Endothelial cell of umbilical vein (primary cell): ENCODE measurements around the gene DUSP16. TPM values are rescaled to one million over a fixed set of nuclear protein-coding genes. Genes with fewer than 3 reads are reported as not detected.

Source experiments
- BruUV-seq: library from RNA; stranded (reverse); fragments of 400-500 nt; replicated peaks from 2 replicates; lab custom pipeline; 2021; lab: Mats Ljungman, UMichigan
- CTCF ChIA-PET: fragments of 300-600, 350-600 bp; sonication (Branson Sonifier 250); formaldehyde crosslinking; loops from one replicate; lab custom pipeline; 2021; ENCODE audit warnings: antibody characterized with exemption, inconsistent platforms; lab: Charles Lee
- POLR2A ChIA-PET: fragments of 300-600, 350-600 bp; sonication (Branson Sonifier 250); formaldehyde crosslinking; loops from one replicate; lab custom pipeline; 2021; ENCODE audit warnings: antibody characterized with exemption, inconsistent platforms; lab: Charles Lee
- DNase-seq: peaks from one replicate; pipeline ENCODE4 v3.0.0-alpha.2; 2011; ENCODE audit warnings: low read depth, low spot score
- FAIRE-seq: peaks from 2 replicates; lab custom pipeline; 2011; peaks lifted over from hg19 to GRCh38; lab: Jason Lieb, UNC
- H2AFZ ChIP-seq: 2 replicates; pipeline ENCODE4 v1.6.0; 2012; ENCODE audit warnings: low read depth, low read length, control low read depth, inconsistent platforms
- H3K27ac ChIP-seq: 2 replicates; pipeline ENCODE4 v1.5.1; 2011; ENCODE audit warnings: low read depth, mild to moderate bottlenecking, control low read depth, low read length, moderate library complexity; ENCODE audit not compliant: insufficient read depth
- H3K27me3 ChIP-seq, 2 experiments: 2 replicates each; pipeline versions ENCODE4 v1.6.0 to v1.6.1; 2011; ENCODE audit warnings: low read length in 2 of 2, mixed read lengths in 1 of 2; ENCODE audit not compliant: control insufficient read depth in 2 of 2, insufficient read depth in 2 of 2
- H3K36me3 ChIP-seq, 2 experiments: 2 replicates in 1 of 2; 3 replicates in 1 of 2; pipeline ENCODE4 v1.5.1; 2011; ENCODE audit warnings: low read length in 2 of 2, mild to moderate bottlenecking in 1 of 2, moderate library complexity in 1 of 2; ENCODE audit not compliant: control insufficient read depth in 2 of 2, insufficient read depth in 2 of 2; ENCODE audit errors: extremely low read depth in 1 of 2
- H3K4me1 ChIP-seq: 3 replicates; pipeline ENCODE4 v1.5.1; 2011; ENCODE audit warnings: mild to moderate bottlenecking, low read length; ENCODE audit not compliant: control insufficient read depth, insufficient read depth; ENCODE audit errors: extremely low read depth
- H3K4me2 ChIP-seq: 2 replicates; pipeline ENCODE4 v1.6.1; 2011; ENCODE audit warnings: low read length, control low read depth, mixed read lengths; ENCODE audit not compliant: insufficient read depth
- H3K4me3 ChIP-seq, 3 experiments: fragments of 200-600 bp in 1 of 3; sonication (generic), shearing (Covaris generic) in 1 of 3; replicated peaks in 1 of 3; 2 replicates each; pipeline ENCODE4 v1.5.1; 2011 to 2016; ENCODE audit warnings: control low read depth in 3 of 3, low read length in 3 of 3, mild to moderate bottlenecking in 2 of 3, inconsistent platforms in 1 of 3, low read depth in 1 of 3, moderate library complexity in 1 of 3; ENCODE audit not compliant: insufficient read depth in 1 of 3
- H3K79me2 ChIP-seq: 2 replicates; pipeline ENCODE4 v1.6.0; 2012; ENCODE audit warnings: low read length, inconsistent platforms; ENCODE audit not compliant: control insufficient read depth, insufficient read depth
- H3K9ac ChIP-seq: replicated peaks from 2 replicates; pipeline ENCODE3; 2011; ENCODE audit warnings: low read length, control low read depth; ENCODE audit not compliant: insufficient read depth; ENCODE audit errors: extremely low read depth
- H3K9me1 ChIP-seq: replicated peaks from 3 replicates; pipeline ENCODE4 v1.6.0; 2011; ENCODE audit warnings: mild to moderate bottlenecking, low read length; ENCODE audit not compliant: control insufficient read depth, insufficient read depth; ENCODE audit errors: extremely low read depth
- H3K9me3 ChIP-seq: replicated peaks from 2 replicates; pipeline ENCODE4 v1.5.1; 2012; ENCODE audit warnings: low read length, inconsistent platforms; ENCODE audit not compliant: control insufficient read depth, insufficient read depth
- H4K20me1 ChIP-seq: replicated peaks from 2 replicates; pipeline ENCODE3; 2011; ENCODE audit warnings: mild to moderate bottlenecking, low read length; ENCODE audit not compliant: control insufficient read depth, insufficient read depth; ENCODE audit errors: extremely low read depth
- EZH2 ChIP-seq: IDR thresholded peaks from 2 replicates; pipeline ENCODE4 v1.6.1; 2012; ENCODE audit warnings: borderline replicate concordance, low read depth, mild to moderate bottlenecking, moderate library complexity, low read length, inconsistent platforms; ENCODE audit not compliant: severe bottlenecking
- FOS ChIP-seq: IDR thresholded peaks from 2 replicates; pipeline ENCODE4 v1.6.1; 2011; ENCODE audit warnings: mild to moderate bottlenecking, low read length, moderate library complexity, borderline replicate concordance; ENCODE audit not compliant: insufficient read depth
- GATA2 ChIP-seq: IDR thresholded peaks from 2 replicates; pipeline ENCODE4 v1.7.0; 2011; ENCODE audit warnings: low read depth, mild to moderate bottlenecking, moderate library complexity, mixed read lengths, low read length; ENCODE audit not compliant: insufficient read length, insufficient read depth
- MYC ChIP-seq: IDR thresholded peaks from one replicate; pipeline ENCODE4 v1.6.1; 2011; ENCODE audit warnings: mild to moderate bottlenecking, low read depth, low read length
- POLR2A ChIP-seq: IDR thresholded peaks from 2 replicates; pipeline ENCODE4 v1.6.1; 2012; ENCODE audit warnings: low read depth, mild to moderate bottlenecking, control low read depth, low read length
- POLR2AphosphoS5 ChIP-seq: IDR thresholded peaks from 2 replicates; pipeline ENCODE4 v1.6.1; 2012; ENCODE audit warnings: low read depth, mild to moderate bottlenecking, control low read depth, low read length, moderate library complexity; ENCODE audit not compliant: insufficient read depth
- dilution Hi-C: fragments of 300-500 bp; cut with MboI; formaldehyde crosslinking; loops from one replicate; pipeline ENCODE4 v1.15.0; 2019; ENCODE audit warnings: low sequenced_read_pairs; ENCODE audit not compliant: extremely low pct_ligation_motif_present
- intact Hi-C: fragments of 100-400 bp; cut with micrococcal nuclease; formaldehyde crosslinking; loops from one replicate; pipeline ENCODE4 v1.10.0; 2022
- polyA plus RNA-seq, 4 experiments: library from polyadenylated mRNA; depleted of rRNA in 3 of 4; stranded (reverse) in 3 of 4; unstranded in 1 of 4; fragments of >200 nt; gene quantifications; 2 replicates each; pipeline versions ENCODE4 v1.2.1 to v1.2.3, GENCODE V29; 2011 to 2012; ENCODE audit warnings: missing spikeins in 1 of 4
- total RNA-seq: library from RNA; stranded (reverse); gene quantifications from 2 replicates; pipeline ENCODE4 v1.2.3, GENCODE V29; 2021
- TF ChIP-seq, protein P1 (sequence below): IDR thresholded peaks from 2 replicates; pipeline ENCODE4 v1.6.1; 2011; ENCODE audit not compliant: insufficient read depth, insufficient read length
- TF ChIP-seq, protein P2 (sequence below), 2 donors: IDR thresholded peaks; 1 replicate in 1 of 2; 2 replicates in 1 of 2; pipeline ENCODE4 v1.5.1; 2011; ENCODE audit warnings: low read length in 2 of 2, mild to moderate bottlenecking in 2 of 2, moderate library complexity in 2 of 2, control low read depth in 1 of 2, inconsistent platforms in 1 of 2, low read depth in 1 of 2; ENCODE audit not compliant: insufficient read depth in 1 of 2; ENCODE audit errors: extremely low read depth in 1 of 2

Gene DUSP16
- total and polyA plus RNA-seq, 2 donors (not counting 3 experiments of a cell fraction or from before 2014, with no cell fraction given), result 7.4 to 19.5 TPM

DNA sequence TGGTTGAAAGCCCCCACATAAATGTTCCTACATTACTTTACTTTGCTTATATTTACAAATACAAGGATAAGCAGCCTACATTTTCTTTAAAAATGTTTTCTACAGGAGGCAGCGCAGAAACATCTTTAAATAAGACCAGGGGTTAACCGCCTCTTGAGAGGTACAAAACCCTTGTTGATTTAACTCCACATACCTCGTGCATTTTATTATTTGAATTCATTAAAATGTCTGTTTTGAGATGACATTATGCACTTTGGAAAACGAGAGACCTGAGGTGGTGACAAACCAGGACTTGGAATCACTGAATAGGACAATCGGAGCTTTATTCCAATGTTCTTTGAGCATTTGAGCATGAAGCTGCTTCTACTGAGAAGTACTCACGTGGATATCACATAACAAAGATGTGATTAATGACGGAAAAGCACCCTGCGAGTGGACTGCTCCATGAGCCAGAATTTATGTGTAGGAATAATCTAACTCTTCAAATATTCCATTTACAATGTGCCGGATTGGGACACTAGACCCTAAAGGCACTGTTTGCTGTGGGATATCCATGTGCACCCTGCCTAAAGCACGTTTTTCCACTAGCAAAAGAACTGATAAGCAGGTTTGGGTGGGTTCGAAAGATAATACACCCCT lies 746 bp upstream of the DUSP16 start:
- Histone ChIP-seq H2AFZ (peak overlapping the region; percentile 55), H3K36me3 (no peaks in the 10 kb centered on the region), H3K9me1 (no peaks in the 10 kb centered on the region), H4K20me1 (no peaks in the 10 kb centered on the region), H3K27me3 (peaks cover 0 to 6% of the 10 kb centered on the region in 2 experiments), H3K4me1 (peaks cover 21% of the 10 kb centered on the region), H3K27ac (peak overlapping the region; percentile 77), H3K4me2 (peak overlapping the region; percentile 91), H3K4me3 (peak overlapping the region in 2 of 3 experiments; percentile 39 to 70), H3K9me3 (no peaks in the 10 kb centered on the region), H3K79me2 (peaks cover 20% of the 10 kb centered on the region), H3K9ac (peak overlapping the region; percentile 86)
- CTCF ChIA-PET, result interaction anchor here (0.6 to 2.7 kb wide), 31 partner anchors 9 to 297 kb away, joined by 3 to 71 read pairs (median 4); partner anchors contain the start of genes CREBL2 and LRP6
- DNase-seq, result peak; percentile 36
- BruUV-seq, result no TSS peak
- dilution Hi-C loops (no loop called here), intact Hi-C loops (loop anchor here (2.0 to 5.0 kb wide), 4 partner anchors 89 to 481 kb away; partner anchors contain the start of gene CDKN1B)
- POLR2A ChIA-PET, result no interaction called here
- TF ChIP-seq POLR2AphosphoS5 (no peak), EZH2 (no peak), GATA2 (no peak), POLR2A (no peak), FOS (no peak), MYC (no peak)
- TF ChIP-seq, protein P1, sequence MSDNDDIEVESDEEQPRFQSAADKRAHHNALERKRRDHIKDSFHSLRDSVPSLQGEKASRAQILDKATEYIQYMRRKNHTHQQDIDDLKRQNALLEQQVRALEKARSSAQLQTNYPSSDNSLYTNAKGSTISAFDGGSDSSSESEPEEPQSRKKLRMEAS, result no peak
- TF ChIP-seq, protein P2, sequence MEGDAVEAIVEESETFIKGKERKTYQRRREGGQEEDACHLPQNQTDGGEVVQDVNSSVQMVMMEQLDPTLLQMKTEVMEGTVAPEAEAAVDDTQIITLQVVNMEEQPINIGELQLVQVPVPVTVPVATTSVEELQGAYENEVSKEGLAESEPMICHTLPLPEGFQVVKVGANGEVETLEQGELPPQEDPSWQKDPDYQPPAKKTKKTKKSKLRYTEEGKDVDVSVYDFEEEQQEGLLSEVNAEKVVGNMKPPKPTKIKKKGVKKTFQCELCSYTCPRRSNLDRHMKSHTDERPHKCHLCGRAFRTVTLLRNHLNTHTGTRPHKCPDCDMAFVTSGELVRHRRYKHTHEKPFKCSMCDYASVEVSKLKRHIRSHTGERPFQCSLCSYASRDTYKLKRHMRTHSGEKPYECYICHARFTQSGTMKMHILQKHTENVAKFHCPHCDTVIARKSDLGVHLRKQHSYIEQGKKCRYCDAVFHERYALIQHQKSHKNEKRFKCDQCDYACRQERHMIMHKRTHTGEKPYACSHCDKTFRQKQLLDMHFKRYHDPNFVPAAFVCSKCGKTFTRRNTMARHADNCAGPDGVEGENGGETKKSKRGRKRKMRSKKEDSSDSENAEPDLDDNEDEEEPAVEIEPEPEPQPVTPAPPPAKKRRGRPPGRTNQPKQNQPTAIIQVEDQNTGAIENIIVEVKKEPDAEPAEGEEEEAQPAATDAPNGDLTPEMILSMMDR (IDR thresholded peaks at IDR 0.05; ENCODE audit: extremely low read depth in 1 of 2, insufficient read depth in 1 of 2, low read depth in 1 of 2, low read length in 2 of 2), result no peak
- no peak for FAIRE-seq
